Panc1 (cell line): ENCODE measurements around the gene SPATA32. TPM values are rescaled to one million over a fixed set of nuclear protein-coding genes. Genes with fewer than 3 reads are reported as not detected.

Experiments used
- ATAC-seq: fragments of 200-7000 bp; cut with Tn5 transposase; 2 replicates; pipeline ENCODE4 v1.9.1; 2020; ENCODE audit warnings: mild to moderate bottlenecking, moderate library complexity
- BruUV-seq: library from RNA; stranded (reverse); fragments of 400-500 nt; replicated peaks from 2 replicates; lab custom pipeline; 2021; lab: Mats Ljungman, UMichigan
- CTCF ChIA-PET: fragments of 300-600 bp; sonication (Branson Sonifier 250); formaldehyde crosslinking; loops from one replicate; lab custom pipeline; 2022; ENCODE audit warnings: antibody characterized with exemption; lab: Charles Lee
- POLR2A ChIA-PET: fragments of 300-600 bp; sonication (Branson Sonifier 250); formaldehyde crosslinking; loops from one replicate; lab custom pipeline; 2022; ENCODE audit warnings: antibody characterized with exemption; lab: Charles Lee
- DNase-seq: peaks from one replicate; pipeline ENCODE4 v3.0.0-alpha.2; 2010; ENCODE audit warnings: low read depth, low spot score
- H3K27ac ChIP-seq: 2 replicates; pipeline ENCODE4 v1.5.1; 2011; ENCODE audit warnings: mild to moderate bottlenecking, low read length, inconsistent platforms
- H3K27me3 ChIP-seq: fragments of 200-500 bp; sonication (Bioruptor generic); 2 replicates; pipeline ENCODE4 v1.6.0; 2014; ENCODE audit warnings: low read length, inconsistent platforms; ENCODE audit not compliant: control insufficient read depth, insufficient read depth
- H3K36me3 ChIP-seq: fragments of 200-500 bp; sonication (Bioruptor generic); 2 replicates; pipeline ENCODE4 v1.5.1; 2014; ENCODE audit warnings: inconsistent platforms, mild to moderate bottlenecking, low read length, moderate library complexity; ENCODE audit not compliant: control insufficient read depth, insufficient read depth
- H3K4me1 ChIP-seq: 2 replicates; pipeline ENCODE4 v1.5.1; 2011; ENCODE audit warnings: inconsistent platforms, mild to moderate bottlenecking, low read length, moderate library complexity; ENCODE audit not compliant: control insufficient read depth, insufficient read depth
- H3K4me3 ChIP-seq, 2 experiments: 2 replicates each; pipeline ENCODE4 v1.5.1; 2011 to 2012; ENCODE audit warnings: low read depth in 2 of 2, low read length in 2 of 2, mild to moderate bottlenecking in 2 of 2, inconsistent platforms in 1 of 2, moderate library complexity in 1 of 2
- H3K9me3 ChIP-seq: fragments of 200-500 bp; sonication (Bioruptor generic); 2 replicates; pipeline ENCODE4 v1.5.1; 2014; ENCODE audit warnings: low read depth, mild to moderate bottlenecking, inconsistent platforms, low read length, moderate library complexity; ENCODE audit not compliant: control insufficient read depth, insufficient read depth
- POLR2AphosphoS5 ChIP-seq: IDR thresholded peaks from 2 replicates; pipeline ENCODE4 v1.6.1; 2012; ENCODE audit warnings: mild to moderate bottlenecking, low read depth, low read length, moderate library complexity
- REST ChIP-seq, 2 experiments: IDR thresholded peaks; 2 replicates each; pipeline ENCODE4 v1.6.1; 2011 to 2012; ENCODE audit warnings: low read depth in 2 of 2, control low read depth in 1 of 2, low read length in 1 of 2, mild to moderate bottlenecking in 1 of 2, moderate library complexity in 1 of 2; ENCODE audit not compliant: insufficient read depth in 1 of 2
- SIN3A ChIP-seq: IDR thresholded peaks from 2 replicates; pipeline ENCODE4 v1.6.1; 2012; ENCODE audit warnings: low read depth, mild to moderate bottlenecking, low read length, moderate library complexity, borderline replicate concordance; ENCODE audit not compliant: insufficient read depth
- TCF7L2 ChIP-seq: IDR thresholded peaks from 2 replicates; pipeline ENCODE4 v1.6.1; 2011; ENCODE audit warnings: mild to moderate bottlenecking, low read depth, low read length, inconsistent platforms
- in situ Hi-C: cut with HindIII; loops from 2 replicates; pipeline ENCODE4 v1.10.0; 2016; ENCODE audit warnings: low sequenced_read_pairs, low pct_unique_long_range_greater_than_20kb
- intact Hi-C: fragments of 100-400 bp; cut with micrococcal nuclease; formaldehyde crosslinking; loops from one replicate; pipeline ENCODE4 v1.10.0; 2022; ENCODE audit not compliant: unreplicated experiment
- total RNA-seq: library from RNA; stranded (reverse); gene quantifications from one replicate; pipeline ENCODE4 v1.2.1, GENCODE V29; 2021; ENCODE audit not compliant: unreplicated experiment
- TF ChIP-seq, protein P1 (sequence below): fragments of 450-650 bp; IDR thresholded peaks from 2 replicates; pipeline ENCODE4 v1.5.1; 2017; ENCODE audit warnings: mild to moderate bottlenecking

SPATA32 gene
- total RNA-seq, 1 experiment from 2014 or later, result 0.26 TPM

GRCh38 chr17:45284176-45285140 is 22.6 kb upstream of the SPATA32 start:
- no TSS peak for BruUV-seq
- TF ChIP-seq SIN3A (no peak), POLR2AphosphoS5 (no peak), TCF7L2 (no peak), REST (IDR thresholded peaks at IDR 0.05; ENCODE audit: insufficient read depth in 1 of 2, low read depth in 2 of 2, low read length in 1 of 2) (no peak)
- TF ChIP-seq, protein P1, sequence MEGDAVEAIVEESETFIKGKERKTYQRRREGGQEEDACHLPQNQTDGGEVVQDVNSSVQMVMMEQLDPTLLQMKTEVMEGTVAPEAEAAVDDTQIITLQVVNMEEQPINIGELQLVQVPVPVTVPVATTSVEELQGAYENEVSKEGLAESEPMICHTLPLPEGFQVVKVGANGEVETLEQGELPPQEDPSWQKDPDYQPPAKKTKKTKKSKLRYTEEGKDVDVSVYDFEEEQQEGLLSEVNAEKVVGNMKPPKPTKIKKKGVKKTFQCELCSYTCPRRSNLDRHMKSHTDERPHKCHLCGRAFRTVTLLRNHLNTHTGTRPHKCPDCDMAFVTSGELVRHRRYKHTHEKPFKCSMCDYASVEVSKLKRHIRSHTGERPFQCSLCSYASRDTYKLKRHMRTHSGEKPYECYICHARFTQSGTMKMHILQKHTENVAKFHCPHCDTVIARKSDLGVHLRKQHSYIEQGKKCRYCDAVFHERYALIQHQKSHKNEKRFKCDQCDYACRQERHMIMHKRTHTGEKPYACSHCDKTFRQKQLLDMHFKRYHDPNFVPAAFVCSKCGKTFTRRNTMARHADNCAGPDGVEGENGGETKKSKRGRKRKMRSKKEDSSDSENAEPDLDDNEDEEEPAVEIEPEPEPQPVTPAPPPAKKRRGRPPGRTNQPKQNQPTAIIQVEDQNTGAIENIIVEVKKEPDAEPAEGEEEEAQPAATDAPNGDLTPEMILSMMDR, result no peak; the same call in 1 of the 2 replicates
- H3K4me1 ChIP-seq, result peaks cover 33% of the 10 kb centered on the region
- H3K27me3 ChIP-seq, result no peaks in the 10 kb centered on the region
- peaks cover 9% of the 10 kb centered on the region for H3K36me3 ChIP-seq
- ATAC-seq (no peak), DNase-seq (no peak)
- POLR2A ChIA-PET, result no interaction called here
- H3K27ac ChIP-seq, result peak overlapping the region; percentile 59
- intact Hi-C loops, result no loop called here
- CTCF ChIA-PET, result interaction anchor here (0.7 kb wide), 1 partner anchor 17 kb away, joined by 4 read pairs; no protein-coding TSS in a partner anchor
- in situ Hi-C loops, result no loop called here
- no peaks in the 10 kb centered on the region for H3K9me3 ChIP-seq
- no peak overlapping the region for H3K4me3 ChIP-seq

- TF ChIP-seq, protein P1, result no peak
- TF ChIP-seq SIN3A (no peak), TCF7L2 (no peak), REST (IDR thresholded peaks at IDR 0.05; ENCODE audit: insufficient read depth in 1 of 2, low read depth in 2 of 2, low read length in 1 of 2) (no peak)
- in situ Hi-C loops, result no loop called here
- no peak for ATAC-seq
Observed at GRCh38 chr17:45283711-45284110, 21.8 kb upstream of the SPATA32 start.

More at GRCh38 chr17:45283711-45284110, 21.8 kb upstream of the SPATA32 start:
- ChIA-PET POLR2A (no interaction called here), CTCF (interaction anchor here (0.6 to 0.7 kb wide), 2 partner anchors 18 to 23 kb away, joined by 3 to 4 read pairs; no protein-coding TSS in a partner anchor)
- intact Hi-C loops, result no loop called here
- H3K4me1 ChIP-seq, result peaks cover 29% of the 10 kb centered on the region
- no peaks in the 10 kb centered on the region for H3K9me3 ChIP-seq
- H3K4me3 ChIP-seq, result no peak overlapping the region
- BruUV-seq, result no TSS peak
- H3K36me3 ChIP-seq, result peaks cover 7% of the 10 kb centered on the region
- DNase-seq, result no peak
- H3K27ac ChIP-seq, result peak overlapping the region; percentile 59
- H3K27me3 ChIP-seq, result no peaks in the 10 kb centered on the region
